H1 (cell line): ENCODE results near the gene DLK1. TPM values are rescaled to one million over a fixed set of nuclear protein-coding genes. Genes with fewer than 3 reads are reported as not detected.

Experiments
- CTCF ChIA-PET: fragments of 300-600 bp; sonication (Branson Sonifier 250); formaldehyde crosslinking; loops from one replicate; lab custom pipeline; 2021; ENCODE audit not compliant: partially characterized antibody; lab: Charles Lee
- POLR2A ChIA-PET: fragments of 300-600 bp; sonication (Branson Sonifier 250); formaldehyde crosslinking; loops from one replicate; lab custom pipeline; 2021; ENCODE audit warnings: inconsistent platforms; ENCODE audit not compliant: partially characterized antibody; lab: Charles Lee
- DNase-seq, 2 experiments: peaks; one replicate each; pipeline versions ENCODE4 v3.0.0 to v3.0.0-alpha.2; 2010 to 2022; ENCODE audit warnings: low spot score in 2 of 2, low read depth in 1 of 2, mixed read lengths in 1 of 2
- FAIRE-seq: peaks from 2 replicates; lab custom pipeline; 2011; peaks lifted over from hg19 to GRCh38; lab: Jason Lieb, UNC
- H2AFZ ChIP-seq: 2 replicates; pipeline ENCODE4 v1.8.1; 2012; ENCODE audit warnings: low read length, inconsistent platforms
- H2AK5ac ChIP-seq: 2 replicates; pipeline ENCODE4 v1.6.1; 2013; ENCODE audit warnings: low read depth, low read length
- H2BK120ac ChIP-seq: replicated peaks from 2 replicates; pipeline ENCODE3; 2013; ENCODE audit warnings: low read depth, low read length, inconsistent platforms
- H2BK12ac ChIP-seq: 2 replicates; pipeline ENCODE4 v1.6.1; 2013; ENCODE audit warnings: low read depth, low read length
- H2BK15ac ChIP-seq: 2 replicates; pipeline ENCODE4 v1.6.1; 2013; ENCODE audit warnings: low read length
- H2BK20ac ChIP-seq: 2 replicates; pipeline ENCODE4 v1.6.1; 2013; ENCODE audit warnings: low read length
- H2BK5ac ChIP-seq: 2 replicates; pipeline ENCODE4 v1.6.1; 2013; ENCODE audit warnings: low read depth, low read length
- H3K14ac ChIP-seq: 2 replicates; pipeline ENCODE4 v1.6.1; 2013; ENCODE audit warnings: inconsistent platforms; ENCODE audit not compliant: insufficient read length
- H3K18ac ChIP-seq: 2 replicates; pipeline ENCODE4 v1.6.1; 2013; ENCODE audit warnings: low read length; ENCODE audit errors: extremely low read depth
- H3K23ac ChIP-seq: 2 replicates; pipeline ENCODE4 v1.6.1; 2013; ENCODE audit warnings: inconsistent platforms; ENCODE audit not compliant: insufficient read length
- H3K23me2 ChIP-seq: 2 replicates; pipeline ENCODE4 v1.6.1; 2013; ENCODE audit warnings: low read depth, low read length
- H3K27ac ChIP-seq: 2 replicates; pipeline ENCODE4 v1.6.1; 2011; ENCODE audit warnings: low read depth, low read length, inconsistent platforms
- H3K27me3 ChIP-seq, 4 experiments: replicated peaks in 1 of 4; 1 replicate in 1 of 4; 2 replicates in 3 of 4; pipeline versions ENCODE4 v1.6.1 to v1.8.1; 2011 to 2013; ENCODE audit warnings: low read length in 3 of 4, mild to moderate bottlenecking in 3 of 4, inconsistent platforms in 2 of 4, mixed read lengths in 2 of 4, moderate library complexity in 1 of 4; ENCODE audit not compliant: control insufficient read depth in 3 of 4, insufficient read depth in 3 of 4; ENCODE audit errors: extremely low read depth in 1 of 4
- H3K36me3 ChIP-seq, 4 experiments: 2 replicates each; pipeline versions ENCODE4 v1.6.1 to v1.8.1; 2011 to 2013; ENCODE audit warnings: mild to moderate bottlenecking in 4 of 4, low read length in 3 of 4, moderate library complexity in 2 of 4, control low read depth in 1 of 4, inconsistent platforms in 1 of 4; ENCODE audit not compliant: insufficient read depth in 4 of 4, control insufficient read depth in 2 of 4
- H3K4ac ChIP-seq: replicated peaks from 2 replicates; pipeline ENCODE3; 2013; ENCODE audit warnings: low read length, low read depth, mixed read lengths, inconsistent platforms; ENCODE audit not compliant: insufficient read length
- H3K4me1 ChIP-seq, 4 experiments: replicated peaks in 1 of 4; 1 replicate in 1 of 4; 2 replicates in 3 of 4; pipeline versions ENCODE4 v1.6.1 to v1.8.1; 2011 to 2013; ENCODE audit warnings: low read length in 3 of 4, inconsistent platforms in 2 of 4, mixed read lengths in 1 of 4; ENCODE audit not compliant: insufficient read depth in 4 of 4, control insufficient read depth in 3 of 4
- H3K4me2 ChIP-seq, 2 experiments: 2 replicates each; pipeline versions ENCODE4 v1.6.1 to v1.8.1; 2011 to 2013; ENCODE audit warnings: low read depth in 2 of 2, low read length in 2 of 2, control low read depth in 1 of 2, inconsistent platforms in 1 of 2, mild to moderate bottlenecking in 1 of 2; ENCODE audit not compliant: insufficient read depth in 1 of 2
- H3K4me3 ChIP-seq, 4 experiments: fragments of 200-600, 300-600 bp in 1 of 4; sonication (generic), shearing (Covaris generic), sonication (Bioruptor Twin) in 1 of 4; 2 replicates each; pipeline versions ENCODE4 v1.5.1 to v1.8.1; 2011 to 2016; ENCODE audit warnings: low read length in 4 of 4, low read depth in 3 of 4, control low read depth in 2 of 4, inconsistent platforms in 2 of 4, mild to moderate bottlenecking in 2 of 4, mixed read lengths in 1 of 4, moderate library complexity in 1 of 4; ENCODE audit not compliant: insufficient read depth in 2 of 4; ENCODE audit errors: extremely low read depth in 1 of 4
- H3K56ac ChIP-seq: replicated peaks from 2 replicates; pipeline ENCODE3; 2013; ENCODE audit warnings: low read depth, mild to moderate bottlenecking, mixed read lengths, low read length, inconsistent platforms; ENCODE audit not compliant: insufficient read length
- H3K79me1 ChIP-seq: 2 replicates; pipeline ENCODE4 v1.6.1; 2013; ENCODE audit warnings: low read depth, low read length, control low read depth
- H3K79me2 ChIP-seq, 2 experiments: 2 replicates each; pipeline versions ENCODE4 v1.6.1 to v1.8.1; 2012 to 2013; ENCODE audit warnings: low read length in 2 of 2, mild to moderate bottlenecking in 2 of 2, inconsistent platforms in 1 of 2; ENCODE audit not compliant: insufficient read depth in 2 of 2, control insufficient read depth in 1 of 2
- H3K9ac ChIP-seq, 4 experiments: replicated peaks in 1 of 4; 1 replicate in 1 of 4; 2 replicates in 3 of 4; pipeline versions ENCODE4 v1.6.1 to v1.8.1; 2011 to 2013; ENCODE audit warnings: low read depth in 3 of 4, low read length in 3 of 4, control low read depth in 2 of 4, mild to moderate bottlenecking in 2 of 4, moderate library complexity in 2 of 4, inconsistent platforms in 1 of 4; ENCODE audit errors: extremely low read depth in 1 of 4
- H3K9me3 ChIP-seq, 2 experiments: 2 replicates each; pipeline versions ENCODE4 v1.6.1 to v1.8.1; 2012 to 2013; ENCODE audit warnings: mild to moderate bottlenecking in 2 of 2, moderate library complexity in 2 of 2, control low read depth in 1 of 2, inconsistent platforms in 1 of 2, low read depth in 1 of 2, low read length in 1 of 2, mixed read lengths in 1 of 2; ENCODE audit not compliant: insufficient read depth in 2 of 2
- H4K20me1 ChIP-seq, 2 experiments: replicated peaks in 1 of 2; 2 replicates each; pipeline versions ENCODE3 to v1.8.1; 2011 to 2013; ENCODE audit warnings: inconsistent platforms in 2 of 2, low read length in 2 of 2, mild to moderate bottlenecking in 1 of 2; ENCODE audit not compliant: insufficient read depth in 2 of 2, control insufficient read depth in 1 of 2
- H4K5ac ChIP-seq: 2 replicates; pipeline ENCODE4 v1.6.1; 2013; ENCODE audit warnings: low read length, low read depth, mixed read lengths, inconsistent platforms; ENCODE audit not compliant: insufficient read length
- H4K8ac ChIP-seq: 2 replicates; pipeline ENCODE4 v1.8.0; 2013; ENCODE audit warnings: mild to moderate bottlenecking, moderate library complexity, low read length, inconsistent platforms; ENCODE audit not compliant: insufficient read depth; ENCODE audit errors: extremely low read depth
- H4K91ac ChIP-seq: replicated peaks from 2 replicates; pipeline ENCODE3; 2013; ENCODE audit warnings: low read length, mixed read lengths, inconsistent platforms; ENCODE audit not compliant: insufficient read length
- SIRT6 ChIP-seq: IDR thresholded peaks from one replicate; pipeline ENCODE4 v1.7.1; 2012; ENCODE audit warnings: low read length, inconsistent platforms
- ZNF274 ChIP-seq: IDR thresholded peaks from 2 replicates; pipeline ENCODE4 v1.7.0; 2012; ENCODE audit warnings: low read length, borderline replicate concordance; ENCODE audit errors: extremely low read depth
- WGBS, 2 experiments: shearing (Covaris generic) in 1 of 2; methylation state at CpG; one replicate each; pipeline versions ENCODE4 v1.1.6 to v1.1.7; 2013 to 2015; ENCODE audit warnings: low lambda C conversion rate in 2 of 2, mixed read lengths in 2 of 2, inconsistent platforms in 1 of 2, low coverage in 1 of 2, missing lambda C conversion rate in 1 of 2; ENCODE audit not compliant: insufficient replicate concordance in 2 of 2, insufficient coverage in 1 of 2, insufficient read length in 1 of 2; ENCODE audit errors: extremely low coverage in 1 of 2, missing lambda C conversion rate in 1 of 2; 5-methylcytosine and 5-hydroxymethylcytosine counted together
- polyA plus RNA-seq, 7 experiments: library from polyadenylated mRNA; depleted of rRNA in 3 of 7; stranded (reverse) in 5 of 7; unstranded in 2 of 7; fragments of >200 nt in 5 of 7; fragments of 200-250 nt in 2 of 7; gene quantifications; 1 replicate in 5 of 7; 2 replicates in 1 of 7; 4 replicates in 1 of 7; pipeline versions ENCODE4 v1.2.1 to v1.2.3, GENCODE V29; 2011 to 2013; ENCODE audit warnings: missing spikeins in 2 of 7, mixed read lengths in 2 of 7
- total RNA-seq: library from RNA; stranded (reverse); fragmentation: NEBNext Ultra II Directional; extraction: Animal tissue kit (Norgen Biotek cat#: 25700); gene quantifications from 2 replicates; pipeline ENCODE4 v1.2.1, GENCODE V29; 2021

DLK1 gene
- total and polyA plus RNA-seq, 2 of the 8 experiments (the other 6 are each of a cell fraction or from before 2014, with no cell fraction given): 1.3 to 2.4 TPM

DNA sequence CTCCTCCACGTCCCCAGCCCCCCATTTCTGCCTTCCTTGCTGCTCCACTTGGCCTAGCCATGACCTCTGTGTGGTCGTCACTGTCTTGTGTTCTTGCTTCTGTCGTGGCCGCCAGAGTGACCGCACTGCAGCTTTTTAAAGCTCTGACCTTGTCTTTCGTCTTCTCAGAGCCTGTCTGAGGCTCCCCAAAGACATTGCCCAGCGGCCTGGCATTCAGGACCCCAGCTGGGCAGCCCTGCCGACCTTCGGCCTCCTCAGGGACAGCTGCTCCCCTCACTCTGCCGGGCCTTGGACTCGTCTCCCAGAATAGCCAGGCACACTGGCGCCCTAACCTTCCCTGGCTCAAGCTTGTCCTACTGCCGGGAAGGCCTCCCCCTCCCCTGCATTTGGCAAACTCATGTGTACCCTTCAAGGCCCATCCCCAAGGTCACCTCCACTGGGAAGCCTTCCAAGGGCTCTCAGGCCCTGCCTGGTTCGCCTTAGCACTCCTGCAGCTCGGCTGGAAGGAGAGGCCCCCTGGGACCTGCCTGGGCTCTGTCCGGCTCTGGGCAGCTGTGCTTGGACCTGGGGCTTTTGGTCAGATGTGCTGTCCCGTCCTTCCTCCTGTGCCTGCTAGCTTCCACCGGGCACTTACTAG, 15.7 kb upstream of the DLK1 start:
- peak overlapping the region; percentile 46 for H4K91ac ChIP-seq
- peak overlapping the region; percentile 40; the same call in 1 of the 2 replicates for H2BK12ac ChIP-seq
- TF ChIP-seq SIRT6 (no peak), ZNF274 (no peak)

More for the DNA sequence above, 15.7 kb upstream of the DLK1 start:
- Histone ChIP-seq H3K27ac (no peak overlapping the region), H4K8ac (no peak overlapping the region), H4K5ac (no peak overlapping the region), H2BK120ac (no peak overlapping the region), H3K79me1 (no peaks in the 10 kb centered on the region), H2BK5ac (peak overlapping the region; percentile 2; the same call in 1 of the 2 replicates), H3K18ac (peak overlapping the region; percentile 56; the same call in 1 of the 2 replicates), H3K4me2 (0 out of 4 replicates have a peak overlapping the region, but pooled peaks of 1 of the 2 experiments have one; percentile 11), H3K36me3 (no peaks in the 10 kb centered on the region), H2BK15ac (peak overlapping the region; percentile 63; the same call in 1 of the 2 replicates), H2AK5ac (no peak overlapping the region), H3K79me2 (no peaks in the 10 kb centered on the region), H3K27me3 (peaks cover 2 to 22% (median 14%) of the 10 kb centered on the region in 4 experiments), H4K20me1 (peaks cover 0 to 4% of the 10 kb centered on the region in 2 experiments), H2AFZ (no peak overlapping the region), H3K23me2 (peaks cover 6% of the 10 kb centered on the region; the same call in 1 of the 2 replicates), H3K56ac (no peak overlapping the region), H3K9me3 (no peaks in the 10 kb centered on the region), H3K14ac (no peak overlapping the region), H2BK20ac (0 out of 2 replicates have a peak overlapping the region, but pooled peaks have one; percentile 80), H3K4me3 (no peak overlapping the region), H3K4me1 (peaks cover 0 to 18% (median 13%) of the 10 kb centered on the region in 4 experiments; a peak in 6 of 7 replicates), H3K4ac (no peak overlapping the region), H3K9ac (no peak overlapping the region), H3K23ac (no peak overlapping the region)
- DNase-seq (no peak), FAIRE-seq (no peak)
- ChIA-PET CTCF (interaction anchor here (0.6 to 2.0 kb wide), 15 partner anchors 9 to 1445 kb away, joined by 3 to 9 read pairs (median 4); no protein-coding TSS in a partner anchor), POLR2A (no interaction called here)
- WGBS, 2 experiments: 82% methylated on average over 11 of the region's 18 CpGs; no CpG with 5 or more reads in 1 of the 2 experiments
